Measurements from ENCODE around the gene UCN3.
"Not testable (repeated sequence)": the region's sequence is repeated elsewhere in the genome, so short reads cannot be mapped to it uniquely, and the experiment has no call there.

UCN3 gene

DNA sequence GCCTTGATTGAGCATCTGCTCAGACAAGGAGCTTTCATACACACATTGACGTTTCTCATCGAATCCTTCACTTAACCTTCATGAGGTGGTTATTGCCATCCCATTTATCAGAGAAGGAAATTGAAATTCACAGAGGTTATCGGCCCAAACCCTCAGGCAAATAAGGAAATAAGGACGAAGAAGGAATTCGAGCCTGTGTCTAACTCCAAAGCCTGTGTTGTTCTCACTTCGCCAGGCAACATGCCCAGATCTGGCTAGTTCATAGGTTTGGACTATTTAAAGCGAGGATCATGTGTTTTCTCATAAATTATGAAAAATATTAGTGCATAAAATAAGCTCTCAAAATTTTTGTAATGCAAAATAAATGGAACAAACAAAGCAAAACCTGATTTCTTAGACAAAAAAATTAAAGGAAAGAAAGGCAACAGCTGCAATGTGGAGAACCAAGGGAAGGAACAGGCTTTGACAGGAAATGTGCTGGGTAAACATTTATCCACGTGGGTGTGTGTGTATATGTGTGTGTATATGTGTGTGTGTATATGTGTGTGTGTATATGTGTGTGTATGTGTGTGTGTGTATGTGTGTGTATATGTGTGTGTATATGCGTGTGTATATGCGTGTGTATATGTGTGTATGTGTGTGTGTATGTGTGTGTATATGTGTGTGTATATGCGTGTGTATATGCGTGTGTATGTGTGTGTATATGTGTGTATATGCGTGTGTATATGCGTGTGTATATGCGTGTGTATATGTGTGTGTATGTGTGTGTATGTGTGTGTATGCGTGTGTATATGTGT, 4.8 kb downstream of the UCN3 start:
- no peak for DNase-seq

- no peak for DNase-seq
Measured at GRCh38 chr10:5370493-5371352, 6.0 kb downstream of the UCN3 start.

GRCh38 chr10:5373307-5373706, 8.5 kb downstream of the UCN3 start:
- no peak for DNase-seq

GRCh38 chr10:5373891-5374611, 9.3 kb downstream of the UCN3 start:
- no peak for DNase-seq

DNA sequence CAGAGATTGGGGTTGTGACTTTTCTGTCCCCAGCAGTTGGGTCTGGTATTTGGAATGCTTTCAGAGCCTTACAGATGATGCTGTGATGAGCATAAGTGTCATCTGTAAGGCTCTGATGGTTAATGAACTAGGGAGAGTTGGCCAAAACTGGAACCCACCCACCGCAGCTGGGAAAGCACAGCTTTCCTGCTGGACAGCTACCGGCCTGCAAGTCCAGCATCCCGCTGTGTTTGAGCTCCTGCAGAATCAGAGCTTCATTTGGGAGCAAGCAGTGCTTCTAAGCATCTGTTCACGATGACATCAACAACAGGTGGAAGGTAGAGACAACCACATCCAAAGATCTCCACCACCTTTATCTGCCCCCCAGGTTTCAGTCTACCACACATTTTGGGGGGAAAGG, 11.7 kb downstream of the UCN3 start:
- DNase-seq, result no peak

- not testable (repeated sequence) for DNase-seq
Measured at GRCh38 chr10:5379202-5379601, 14.4 kb downstream of the UCN3 start.

GRCh38 chr10:5380395-5380794, 15.6 kb downstream of the UCN3 start:
- DNase-seq, result not testable (repeated sequence)

GRCh38 chr10:5381187-5381586, 16.4 kb downstream of the UCN3 start:
- no peak for DNase-seq

- no peak for DNase-seq
Measured at GRCh38 chr10:5385224-5385623, 20.5 kb downstream of the UCN3 start.

- DNase-seq, result no peak
Measured at GRCh38 chr10:5387169-5387568, 22.4 kb downstream of the UCN3 start.

GRCh38 chr10:5390607-5391205, 25.9 kb downstream of the UCN3 start:
- no peak for DNase-seq

DNA sequence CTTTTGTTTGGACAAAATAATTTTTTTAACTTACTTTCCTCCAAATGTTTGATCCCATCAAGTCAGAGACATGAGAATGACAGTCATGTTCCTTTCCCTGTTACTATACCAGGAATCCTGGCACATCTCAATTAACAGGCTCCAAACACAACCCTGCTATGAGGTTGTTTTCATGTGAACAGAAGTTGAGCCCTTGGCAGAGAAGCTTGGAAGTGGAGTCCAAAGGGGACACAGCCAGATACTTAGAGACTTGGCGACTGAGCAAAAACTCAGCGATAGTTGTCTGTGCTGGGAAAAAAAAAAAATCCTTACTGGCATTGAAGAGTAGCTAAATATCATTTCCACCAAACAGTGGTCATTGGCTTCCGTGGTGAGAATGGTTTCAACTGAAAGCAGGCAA, 27.0 kb downstream of the UCN3 start:
- no peak for DNase-seq

DNA sequence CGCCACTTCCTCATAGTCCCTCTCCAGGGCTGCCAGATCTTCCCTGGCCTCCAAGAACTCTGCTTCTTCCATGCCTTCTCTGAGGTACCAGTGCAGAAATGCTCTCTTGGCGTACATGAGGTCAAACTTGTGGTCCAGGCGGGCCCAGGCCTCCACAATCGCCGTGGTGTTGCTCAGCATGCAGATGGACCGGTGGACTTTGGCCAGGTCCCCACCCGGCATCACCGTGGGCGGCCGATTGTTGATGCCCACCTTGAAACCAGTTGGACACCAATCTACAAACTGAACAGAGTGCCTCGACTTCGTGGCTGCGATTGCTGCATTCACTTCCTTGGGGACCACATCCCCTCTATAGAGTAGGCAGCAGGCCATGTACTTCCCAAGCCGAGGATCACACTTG, 28.8 kb downstream of the UCN3 start:
- DNase-seq, result no peak

DNA sequence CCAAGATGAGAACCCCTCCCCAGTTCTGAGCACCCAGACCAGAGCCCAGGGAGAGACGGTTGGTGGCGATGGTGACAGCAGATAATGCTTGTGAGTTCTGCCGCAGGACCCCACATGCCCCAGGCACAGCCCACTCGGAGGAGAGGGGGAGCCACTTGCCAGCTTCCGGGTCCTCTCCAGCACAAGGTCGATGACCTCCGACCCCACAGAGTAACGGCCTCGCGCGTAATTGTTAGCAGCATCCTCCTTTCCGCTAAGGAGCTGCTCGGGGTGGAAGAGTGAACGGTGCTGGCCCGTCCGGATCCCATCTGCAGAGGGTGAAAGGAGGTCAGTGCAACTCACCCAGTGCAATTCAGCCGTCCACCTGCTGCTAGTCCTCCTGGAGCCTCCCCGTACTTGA, 30.4 kb downstream of the UCN3 start:
- DNase-seq, result no peak

DNA sequence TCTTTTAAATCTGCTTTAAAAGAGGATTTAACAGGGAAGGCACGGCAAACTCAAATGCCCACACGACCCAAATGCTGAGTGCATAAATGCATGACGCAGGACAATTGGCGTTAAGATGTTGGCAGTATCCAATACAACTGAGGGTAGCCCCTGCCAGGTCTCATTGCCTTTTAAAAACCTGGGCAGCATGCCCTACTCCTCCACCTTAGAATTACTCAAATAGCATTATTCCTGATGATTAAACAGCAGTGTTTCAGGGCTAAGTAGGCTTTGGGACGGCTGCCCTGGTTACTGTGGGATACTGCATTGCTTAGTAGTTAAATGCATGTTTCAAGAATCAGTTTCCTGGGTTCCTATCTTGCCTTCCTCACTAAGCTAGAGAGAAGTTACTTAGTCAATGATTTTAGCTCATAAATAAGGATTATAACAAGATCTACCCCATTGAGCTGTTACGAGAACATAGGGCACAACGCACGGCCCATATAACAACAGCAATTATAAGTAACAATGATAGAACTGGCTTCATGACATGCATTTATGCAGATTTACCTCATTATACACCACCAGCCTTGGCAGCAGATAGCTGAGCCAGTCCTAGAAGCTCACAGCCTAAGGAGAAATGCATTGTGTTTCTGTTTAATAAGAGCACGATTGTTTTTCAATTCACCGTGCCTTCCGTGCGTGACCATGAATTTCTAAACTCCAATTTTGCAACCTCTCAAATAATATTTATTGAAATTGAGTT, 32.0 kb downstream of the UCN3 start:
- DNase-seq, result no peak

GRCh38 chr10:5399332-5399731, 34.6 kb downstream of the UCN3 start:
- no peak for DNase-seq

GRCh38 chr10:5400468-5401240, 35.9 kb downstream of the UCN3 start:
- no peak for DNase-seq

DNA sequence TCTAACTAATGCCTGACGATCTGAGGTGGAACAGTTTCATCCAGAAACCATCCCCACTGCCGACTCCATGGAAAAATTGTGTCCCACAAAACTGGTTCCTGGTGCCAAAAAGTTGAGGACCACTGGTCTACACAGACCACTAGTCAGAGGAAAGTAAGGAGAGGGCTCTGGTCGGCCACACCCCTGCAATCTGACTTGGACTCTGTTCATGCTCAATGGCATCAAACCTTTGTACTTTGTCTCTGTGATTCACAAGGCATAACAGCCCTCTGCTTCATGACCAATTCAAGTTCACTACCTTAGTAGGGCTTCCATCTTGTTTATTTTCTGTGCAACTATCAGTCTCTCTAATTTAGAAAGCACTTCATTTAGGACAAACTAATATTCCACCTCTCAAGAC, 38.0 kb downstream of the UCN3 start:
- no peak for DNase-seq

GRCh38 chr10:5404208-5405041, 39.7 kb downstream of the UCN3 start, which contains the start of gene TUBAL3:
Gene TUBAL3, minus strand, starts transcription at chr10:5404828. Its CDS starts 36 bp downstream, at chr10:5404792.
- no peak for DNase-seq

DNA sequence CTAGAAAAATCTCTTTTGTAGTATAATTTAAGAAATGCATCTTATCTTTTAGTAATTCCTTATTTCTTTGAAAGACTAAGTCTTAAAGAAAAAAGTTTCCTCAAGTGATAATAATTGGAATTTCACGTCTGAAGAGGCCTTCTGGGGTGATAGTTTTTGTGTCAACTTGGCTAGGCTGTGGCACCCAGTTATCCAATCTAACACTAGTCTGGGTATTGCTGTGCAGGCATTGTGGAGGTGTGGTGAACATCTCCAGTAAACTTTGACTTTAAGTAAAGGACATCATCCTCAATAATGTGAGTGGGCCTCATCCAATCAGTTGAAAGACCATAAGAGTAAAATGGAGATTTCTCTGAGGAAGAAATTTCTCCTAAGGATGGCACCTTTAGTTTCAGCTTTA, 42.2 kb downstream of the UCN3 start:
- DNase-seq, result no peak

All from GDM1 (cell line).